Trophoblast cell (in vitro differentiated cells and primary cell): ENCODE results near the gene PRDM7.
"Not testable (repeated sequence)": the region's sequence is repeated elsewhere in the genome, so short reads cannot be mapped to it uniquely, and the experiment has no call there.

Experiments used
- DNase-seq, 2 donors: peaks; one replicate each; pipeline ENCODE4 v3.0.0-alpha.2; 2016
- H2AFZ ChIP-seq: 2 replicates; pipeline ENCODE4 v1.6.1; 2013; ENCODE audit warnings: low read length, moderate library complexity, mild to moderate bottlenecking; ENCODE audit not compliant: insufficient read depth, poor library complexity
- H2AK5ac ChIP-seq: 2 replicates; pipeline ENCODE4 v1.6.1; 2013; ENCODE audit warnings: mild to moderate bottlenecking, low read length
- H2BK120ac ChIP-seq: 2 replicates; pipeline ENCODE4 v1.6.1; 2013; ENCODE audit warnings: low read length, mild to moderate bottlenecking, moderate library complexity; ENCODE audit not compliant: insufficient read depth, poor library complexity
- H2BK12ac ChIP-seq: 2 replicates; pipeline ENCODE4 v1.6.1; 2013; ENCODE audit warnings: mild to moderate bottlenecking, low read length, moderate library complexity
- H2BK5ac ChIP-seq: 2 replicates; pipeline ENCODE4 v1.6.1; 2013; ENCODE audit warnings: low read length, low read depth, moderate library complexity, mild to moderate bottlenecking; ENCODE audit not compliant: poor library complexity
- H3K14ac ChIP-seq: 2 replicates; pipeline ENCODE4 v1.6.1; 2013; ENCODE audit warnings: mild to moderate bottlenecking, low read length
- H3K18ac ChIP-seq: 2 replicates; pipeline ENCODE4 v1.6.1; 2013; ENCODE audit warnings: mild to moderate bottlenecking, low read length
- H3K23ac ChIP-seq: 2 replicates; pipeline ENCODE4 v1.6.1; 2013; ENCODE audit warnings: low read length
- H3K27ac ChIP-seq: 2 replicates; pipeline ENCODE4 v1.5.1; 2013; ENCODE audit warnings: low read depth, mild to moderate bottlenecking, inconsistent platforms, low read length, moderate library complexity
- H3K27me3 ChIP-seq: 2 replicates; pipeline ENCODE4 v1.6.1; 2013; ENCODE audit warnings: inconsistent platforms, mild to moderate bottlenecking, low read length, moderate library complexity; ENCODE audit not compliant: insufficient read depth
- H3K36me3 ChIP-seq, 2 experiments: 1 replicate in 1 of 2; 2 replicates in 1 of 2; pipeline ENCODE4 v1.6.1; 2013; ENCODE audit warnings: low read length in 2 of 2, mild to moderate bottlenecking in 2 of 2, moderate library complexity in 1 of 2; ENCODE audit not compliant: insufficient read depth in 2 of 2, control insufficient read depth in 1 of 2
- H3K4ac ChIP-seq: 2 replicates; pipeline ENCODE4 v1.6.1; 2013; ENCODE audit warnings: low read depth, mild to moderate bottlenecking, low read length, moderate library complexity
- H3K4me1 ChIP-seq, 2 experiments: 1 replicate in 1 of 2; 2 replicates in 1 of 2; pipeline ENCODE4 v1.6.1; 2013; ENCODE audit warnings: low read length in 2 of 2, mild to moderate bottlenecking in 2 of 2, moderate library complexity in 1 of 2; ENCODE audit not compliant: insufficient read depth in 2 of 2, control insufficient read depth in 1 of 2
- H3K4me2 ChIP-seq: 2 replicates; pipeline ENCODE4 v1.6.1; 2013; ENCODE audit warnings: inconsistent platforms, mild to moderate bottlenecking, low read length, moderate library complexity
- H3K4me3 ChIP-seq: 2 replicates; pipeline ENCODE4 v1.5.1; 2013; ENCODE audit warnings: mild to moderate bottlenecking, low read depth, low read length, inconsistent platforms
- H3K79me1 ChIP-seq: one replicate; pipeline ENCODE4 v1.6.1; 2013; ENCODE audit warnings: low read length
- H3K79me2 ChIP-seq: 2 replicates; pipeline ENCODE4 v1.6.1; 2013; ENCODE audit warnings: low read length, mild to moderate bottlenecking; ENCODE audit not compliant: control insufficient read depth, insufficient read depth, poor library complexity
- H3K9ac ChIP-seq: 2 replicates; pipeline ENCODE4 v1.6.1; 2013; ENCODE audit warnings: mild to moderate bottlenecking, low read length
- H3K9me3 ChIP-seq: 2 replicates; pipeline ENCODE4 v1.6.1; 2013; ENCODE audit warnings: low read depth, mild to moderate bottlenecking, control low read depth, inconsistent platforms, low read length; ENCODE audit not compliant: insufficient read depth
- H4K12ac ChIP-seq: 2 replicates; pipeline ENCODE4 v1.6.1; 2013; ENCODE audit warnings: low read depth, mild to moderate bottlenecking, low read length, moderate library complexity
- H4K8ac ChIP-seq: 2 replicates; pipeline ENCODE4 v1.6.1; 2013; ENCODE audit warnings: low read depth, mild to moderate bottlenecking, low read length, moderate library complexity
- H4K91ac ChIP-seq: one replicate; pipeline ENCODE4 v1.6.1; 2013; ENCODE audit warnings: low read depth, mild to moderate bottlenecking, low read length, moderate library complexity
- WGBS: extraction: QIAGEN DNeasy Blood & Tissue Kit; methylation state at CpG from one replicate; pipeline ENCODE4 v1.1.7; 2013; ENCODE audit warnings: missing lambda C conversion rate; ENCODE audit not compliant: insufficient read length, insufficient coverage; ENCODE audit errors: extremely low coverage; 5-methylcytosine and 5-hydroxymethylcytosine counted together

PRDM7 gene

GRCh38 chr16:90008708-90009145 is 68.4 kb downstream of the PRDM7 start:
- no peak overlapping the region for H2BK12ac ChIP-seq
- no CpG with 5 or more reads among the region's 13 CpGs for WGBS
- H4K12ac ChIP-seq = no peak overlapping the region

GRCh38 chr16:90007635-90008234 is 69.4 kb downstream of the PRDM7 start:
- not testable (repeated sequence) for H3K18ac ChIP-seq, H2BK120ac ChIP-seq, H3K4me2 ChIP-seq, H3K23ac ChIP-seq, H2BK12ac ChIP-seq, H2AK5ac ChIP-seq, H3K27ac ChIP-seq, H3K14ac ChIP-seq, H4K12ac ChIP-seq, H3K9ac ChIP-seq, H4K8ac ChIP-seq, H3K79me2 ChIP-seq, H2AFZ ChIP-seq, H3K4ac ChIP-seq, H3K4me3 ChIP-seq, H3K9me3 ChIP-seq, H3K79me1 ChIP-seq, H3K4me1 ChIP-seq, H3K36me3 ChIP-seq, H4K91ac ChIP-seq, H2BK5ac ChIP-seq, DNase-seq, H3K27me3 ChIP-seq
- WGBS = no CpG with 5 or more reads among the region's 13 CpGs

More at GRCh38 chr16:90008708-90009145, 68.4 kb downstream of the PRDM7 start:
- Histone ChIP-seq H3K14ac (no peak overlapping the region), H2BK120ac (no peak overlapping the region), H3K18ac (no peak overlapping the region), H3K27ac (no peak overlapping the region), H3K79me1 (no peaks in the 10 kb centered on the region), H3K4me1 (no peaks in the 10 kb centered on the region), H2AFZ (no peak overlapping the region), H3K27me3 (no peaks in the 10 kb centered on the region), H3K9ac (no peak overlapping the region), H3K4me3 (no peak overlapping the region), H2AK5ac (no peak overlapping the region), H4K8ac (no peak overlapping the region), H3K79me2 (no peaks in the 10 kb centered on the region), H3K4me2 (no peak overlapping the region), H3K9me3 (peaks cover 4% of the 10 kb centered on the region), H3K36me3 (no peaks in the 10 kb centered on the region), H4K91ac (no peak overlapping the region), H2BK5ac (no peak overlapping the region), H3K23ac (no peak overlapping the region), H3K4ac (no peak overlapping the region)
- DNase-seq = no peak

- Histone ChIP-seq H3K79me2 (no peaks in the 10 kb centered on the region), H3K4me2 (no peak overlapping the region), H3K4me1 (no peaks in the 10 kb centered on the region), H2BK12ac (no peak overlapping the region), H3K9me3 (peaks cover 4% of the 10 kb centered on the region), H3K4me3 (no peak overlapping the region), H2AFZ (no peak overlapping the region), H3K79me1 (no peaks in the 10 kb centered on the region), H3K4ac (no peak overlapping the region), H2BK120ac (no peak overlapping the region), H3K14ac (no peak overlapping the region), H3K36me3 (no peaks in the 10 kb centered on the region), H3K23ac (no peak overlapping the region), H3K9ac (no peak overlapping the region), H3K18ac (no peak overlapping the region), H2AK5ac (no peak overlapping the region), H4K91ac (no peak overlapping the region), H3K27me3 (no peaks in the 10 kb centered on the region), H3K27ac (no peak overlapping the region), H2BK5ac (no peak overlapping the region), H4K12ac (no peak overlapping the region), H4K8ac (no peak overlapping the region)
- no peak for DNase-seq
- WGBS = no CpG with 5 or more reads among the region's 7 CpGs
Observed at GRCh38 chr16:90007015-90007414, 70.1 kb downstream of the PRDM7 start.
